GM21717 (cell line): ENCODE data around the gene ADORA2B.

Source experiments
- ATAC-seq: cut with Tn5 transposase; IDR thresholded peaks from one replicate; pipeline ENCODE4 v1.9.1; 2021; ENCODE audit warnings: mild to moderate bottlenecking, moderate library complexity; ENCODE audit not compliant: unreplicated experiment

Gene ADORA2B

GRCh38 chr17:15952916-15953790, 8.2 kb downstream of the ADORA2B start:
- ATAC-seq: no peak

DNA sequence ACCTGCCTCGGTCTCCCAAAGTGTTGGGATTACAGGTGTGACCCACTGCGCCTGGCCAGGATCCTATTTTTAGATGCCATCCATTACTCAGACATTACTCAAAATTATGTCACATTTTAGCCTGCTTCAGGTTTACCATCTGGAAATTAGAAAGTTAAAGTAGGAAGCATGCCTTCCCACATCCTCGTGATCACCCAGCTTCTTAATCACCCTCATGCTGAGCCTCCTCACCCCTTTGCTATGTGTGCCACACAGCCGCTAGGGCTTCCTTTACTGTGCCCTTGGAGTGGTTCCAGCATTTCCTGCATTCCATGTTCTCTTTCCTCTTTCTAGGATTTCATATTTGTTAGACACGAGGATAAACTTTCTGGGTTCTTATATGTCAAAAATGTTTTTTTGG, 9.3 kb downstream of the ADORA2B start:
- no peak for ATAC-seq

DNA sequence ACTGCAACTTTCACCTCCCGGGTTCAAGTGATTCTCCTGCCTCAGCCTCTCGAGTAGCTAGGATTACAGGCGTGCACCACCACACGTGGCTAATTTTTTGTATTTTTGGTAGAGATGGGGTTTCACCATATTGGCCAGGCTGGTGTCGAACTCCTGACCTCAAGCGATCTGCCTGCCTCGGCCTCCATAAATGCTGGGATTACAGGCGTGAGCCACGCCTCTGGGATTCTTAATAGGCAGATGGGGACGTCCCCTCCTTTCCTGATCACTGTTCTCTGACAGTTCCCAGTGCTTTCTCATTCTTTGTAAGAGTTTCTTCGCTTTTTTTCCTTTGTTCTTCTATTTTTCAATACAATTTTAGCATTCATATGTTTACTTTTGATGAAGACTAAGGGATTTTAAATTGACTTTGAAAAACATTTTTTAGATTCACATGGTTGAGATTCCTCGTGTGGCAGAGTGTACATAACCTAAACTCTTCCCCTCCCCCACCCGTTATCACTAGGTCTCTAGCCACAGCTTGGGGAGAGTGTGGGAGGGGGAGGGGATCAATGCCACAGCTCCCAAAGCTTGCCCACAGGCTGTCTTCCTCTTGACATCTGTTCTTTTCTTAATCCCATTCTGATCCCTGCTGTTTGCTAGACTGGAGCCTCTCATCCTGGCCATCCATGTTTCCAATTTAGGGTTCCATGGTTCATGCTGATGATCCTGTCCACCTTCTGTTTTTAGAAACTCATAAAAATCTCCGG, 11.0 kb downstream of the ADORA2B start:
- ATAC-seq: no peak

DNA sequence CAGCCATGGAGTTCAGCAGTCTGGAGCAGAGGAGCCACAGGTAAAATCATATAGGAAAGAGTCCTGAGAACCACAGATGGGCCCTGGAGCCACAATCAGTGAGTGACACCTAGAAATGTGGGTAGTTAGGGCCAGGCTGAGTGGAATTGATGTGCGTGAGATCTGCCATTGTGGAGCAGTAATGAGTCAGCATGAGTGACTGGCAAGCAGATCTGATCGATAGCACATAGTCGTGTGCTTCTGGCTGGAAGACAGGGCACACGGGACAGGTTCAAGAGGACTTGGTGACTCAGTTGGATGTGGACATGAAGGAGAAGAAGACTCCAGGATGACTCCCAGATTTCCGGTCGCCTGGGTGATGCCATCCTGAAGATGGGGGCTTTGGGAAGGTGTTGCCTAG, 12.3 kb downstream of the ADORA2B start:
- ATAC-seq: peak; percentile 36

- no peak for ATAC-seq
Measured at GRCh38 chr17:15957608-15958307, 12.8 kb downstream of the ADORA2B start.

DNA sequence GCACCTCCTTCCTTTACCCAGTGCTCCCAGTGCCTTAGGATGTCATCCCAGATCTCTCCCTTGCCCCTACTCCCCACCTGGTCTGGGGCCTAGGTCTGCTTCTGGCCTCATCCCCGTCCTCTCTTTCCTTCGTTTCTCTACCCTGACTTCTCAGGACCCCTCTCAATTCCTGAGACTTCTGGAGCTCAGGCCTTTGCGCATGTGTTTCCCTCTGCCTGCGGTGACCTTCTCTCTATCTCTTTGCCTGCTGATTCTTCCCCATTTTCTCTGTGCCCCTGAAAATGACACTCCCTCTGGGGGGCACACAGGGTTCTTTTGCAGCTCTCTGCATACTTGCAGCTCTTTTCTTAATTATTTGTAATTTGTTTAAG, 13.5 kb downstream of the ADORA2B start:
- ATAC-seq: no peak

DNA sequence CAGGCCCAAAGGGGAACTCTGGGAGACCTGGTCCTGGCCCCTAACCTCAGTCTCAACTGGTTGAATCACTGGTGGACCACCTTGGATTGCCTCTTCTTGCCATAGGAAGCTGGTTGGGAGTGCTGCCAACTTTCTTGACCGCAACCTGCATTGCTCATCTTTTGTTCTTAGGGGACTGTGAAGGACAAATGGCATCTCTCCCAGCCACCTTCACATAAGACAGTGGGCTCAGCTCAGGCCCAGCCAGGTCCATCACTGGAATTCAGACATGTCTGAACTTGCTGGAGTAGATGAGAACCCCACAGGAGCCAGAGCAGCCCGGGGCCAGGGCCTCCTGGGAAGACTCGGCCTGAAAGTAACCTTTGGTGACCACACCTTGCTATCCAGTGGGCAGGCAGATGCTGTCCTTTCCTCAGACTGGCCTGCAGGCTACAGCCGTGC, 18.8 kb downstream of the ADORA2B start:
- ATAC-seq: no peak

GRCh38 chr17:15965528-15965927, 20.6 kb downstream of the ADORA2B start:
- no peak for ATAC-seq

DNA sequence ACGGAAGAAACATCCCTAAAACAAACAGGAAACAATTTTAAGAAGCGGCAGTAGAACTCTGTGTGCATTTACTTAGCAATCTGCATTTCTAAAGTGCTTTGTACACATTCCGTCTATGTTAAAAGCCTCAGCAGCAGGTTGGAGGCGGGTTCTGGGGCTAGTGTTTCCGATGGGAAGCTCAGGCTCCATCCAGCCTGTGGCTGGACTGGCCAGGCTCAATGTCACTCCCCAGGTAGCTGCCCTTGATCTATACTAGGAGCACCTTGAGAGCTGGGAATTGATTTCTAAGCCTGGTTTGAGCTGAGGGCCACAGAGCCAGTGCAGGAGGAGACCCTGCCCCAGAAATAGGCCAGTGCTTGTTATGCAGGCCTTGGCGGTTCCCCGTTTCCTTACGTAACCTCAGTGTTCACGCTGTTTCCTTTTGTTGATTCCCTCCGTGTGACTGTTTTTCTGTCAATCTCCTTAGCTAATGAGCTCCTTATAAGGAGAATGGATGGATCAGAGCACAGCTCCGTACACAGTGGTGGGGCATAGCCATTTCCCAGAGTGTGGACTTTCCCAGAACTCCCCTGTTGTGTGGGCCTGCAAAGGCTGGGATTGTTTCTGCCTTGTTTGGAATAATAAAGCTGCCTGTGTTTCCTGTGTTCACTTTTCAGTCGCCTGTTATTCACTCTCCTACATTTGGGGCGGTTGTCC, 21.4 kb downstream of the ADORA2B start:
- ATAC-seq: no peak

GRCh38 chr17:15966879-15967248, 21.9 kb downstream of the ADORA2B start:
- ATAC-seq: no peak

- no peak for ATAC-seq
Measured at GRCh38 chr17:15967706-15968399, 22.9 kb downstream of the ADORA2B start.

GRCh38 chr17:15969463-15969862, 24.5 kb downstream of the ADORA2B start:
- ATAC-seq: no peak

- no peak for ATAC-seq
Measured at GRCh38 chr17:15970500-15970899, 25.6 kb downstream of the ADORA2B start.

GRCh38 chr17:15971098-15971678, 26.3 kb downstream of the ADORA2B start:
- ATAC-seq: no peak

- ATAC-seq: no peak
Measured at GRCh38 chr17:15971882-15972281, 27.0 kb downstream of the ADORA2B start.

DNA sequence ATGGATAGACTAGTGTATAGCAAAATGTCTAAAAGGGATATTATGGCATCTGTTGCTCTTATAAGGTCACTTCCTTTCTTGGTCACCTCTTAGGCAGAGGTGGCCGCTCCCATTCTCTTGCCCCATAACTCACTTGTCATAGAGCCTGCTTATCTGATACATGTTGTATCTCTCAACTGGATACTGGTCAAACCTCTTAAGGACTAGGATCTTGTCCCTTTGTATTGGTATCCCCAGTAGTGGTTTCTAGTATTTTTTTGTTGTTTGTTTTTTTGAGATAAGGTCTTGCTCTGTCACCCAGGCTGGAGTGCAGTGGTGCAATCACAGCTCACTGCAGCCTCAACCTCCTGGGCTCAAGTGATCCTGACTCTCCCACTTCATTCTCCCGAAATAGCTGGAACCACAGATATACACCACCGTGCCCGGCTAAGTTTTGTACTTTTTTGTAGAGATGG, 27.6 kb downstream of the ADORA2B start:
- no peak for ATAC-seq

DNA sequence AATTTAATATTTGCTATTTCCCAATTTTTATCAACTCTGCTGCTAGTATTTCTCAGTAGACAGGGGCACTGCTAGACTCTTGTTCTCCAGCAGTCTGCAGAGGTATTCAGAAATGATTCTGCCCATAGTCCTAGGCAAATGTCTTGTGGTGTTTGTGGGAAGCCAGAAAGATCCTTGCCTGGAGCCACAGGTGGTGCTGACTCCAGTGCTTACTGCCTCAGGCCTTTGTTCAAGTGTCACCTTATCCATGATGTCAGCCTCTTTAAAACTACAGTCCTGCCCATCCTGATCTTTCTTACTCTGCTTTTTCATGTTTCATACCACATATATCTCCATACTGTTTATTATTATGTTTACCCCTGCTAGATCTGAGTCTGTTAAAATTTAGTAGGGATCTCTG, 28.1 kb downstream of the ADORA2B start:
- no peak for ATAC-seq

DNA sequence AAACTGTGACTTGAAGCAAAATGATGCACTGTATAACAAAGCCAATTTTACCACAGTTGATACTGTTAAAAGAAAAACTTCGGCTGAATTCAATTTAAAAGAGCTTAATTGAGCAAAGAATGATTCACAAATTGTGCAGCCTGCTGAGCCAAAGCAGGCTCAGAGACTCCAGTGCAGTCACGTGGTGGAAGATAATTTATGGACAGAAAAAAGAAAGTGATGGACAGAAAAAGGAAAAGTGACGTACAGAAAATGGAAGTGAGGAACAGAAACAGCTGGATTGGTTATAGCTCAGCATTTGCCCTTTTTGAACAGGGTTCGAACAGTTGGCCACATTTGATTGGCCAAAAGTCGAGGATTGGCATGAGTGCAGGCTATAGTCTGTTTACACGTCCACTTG, 28.9 kb downstream of the ADORA2B start:
- no peak for ATAC-seq

GRCh38 chr17:15977894-15978293, 33.0 kb downstream of the ADORA2B start:
- no peak for ATAC-seq

GRCh38 chr17:15978606-15979005, 33.7 kb downstream of the ADORA2B start:
- no peak for ATAC-seq
